Cortex of kidney (tissue), 1 donor: ENCODE results near the gene MCTP2.

Experiments
- DNase-seq: peaks from one replicate; lab custom pipeline; 2025; lab: John Stamatoyannopoulos, UW

Gene MCTP2

DNA sequence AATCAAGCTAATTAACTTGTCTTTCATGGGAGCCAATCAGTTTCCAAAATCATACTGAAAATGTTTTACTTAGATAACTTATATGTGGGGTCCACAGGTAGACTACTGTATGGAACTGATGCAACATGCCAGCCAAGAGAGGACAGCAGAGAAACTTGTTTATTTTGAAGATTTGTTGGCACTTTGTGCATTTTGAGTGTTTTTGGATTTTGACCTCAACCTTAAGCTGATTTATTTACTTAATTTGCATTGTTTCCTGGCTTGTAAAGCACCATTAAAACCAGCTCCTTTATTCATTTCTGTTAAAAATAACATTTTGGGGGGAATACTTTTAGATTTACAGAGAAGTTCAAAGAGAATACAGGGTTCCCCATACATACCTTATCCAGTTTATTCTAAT, 166.6 kb downstream of the MCTP2 start:
- no peak for DNase-seq

- DNase-seq, result no peak
Measured at GRCh38 chr15:94400526-94401298, 169.4 kb downstream of the MCTP2 start.

DNA sequence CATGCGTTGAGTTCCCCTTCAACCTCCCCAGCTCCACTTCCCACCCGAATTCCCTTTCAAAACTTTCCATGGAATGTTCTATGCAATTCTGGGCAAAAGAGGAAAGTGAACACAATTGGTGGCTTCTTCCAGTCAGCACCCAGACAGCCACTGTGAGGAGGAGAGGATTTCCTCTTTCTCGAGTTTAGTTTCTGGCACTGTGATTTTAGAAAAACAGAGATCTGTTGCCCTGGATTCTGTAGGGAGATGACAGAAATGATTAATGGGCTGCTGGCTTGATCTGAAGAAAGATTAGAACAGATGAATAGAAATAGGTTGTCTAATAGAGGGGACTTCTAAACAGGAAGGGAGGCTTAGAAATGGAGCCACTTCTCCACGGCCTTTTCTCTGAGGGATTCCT, 172.0 kb downstream of the MCTP2 start:
- DNase-seq, result no peak

DNA sequence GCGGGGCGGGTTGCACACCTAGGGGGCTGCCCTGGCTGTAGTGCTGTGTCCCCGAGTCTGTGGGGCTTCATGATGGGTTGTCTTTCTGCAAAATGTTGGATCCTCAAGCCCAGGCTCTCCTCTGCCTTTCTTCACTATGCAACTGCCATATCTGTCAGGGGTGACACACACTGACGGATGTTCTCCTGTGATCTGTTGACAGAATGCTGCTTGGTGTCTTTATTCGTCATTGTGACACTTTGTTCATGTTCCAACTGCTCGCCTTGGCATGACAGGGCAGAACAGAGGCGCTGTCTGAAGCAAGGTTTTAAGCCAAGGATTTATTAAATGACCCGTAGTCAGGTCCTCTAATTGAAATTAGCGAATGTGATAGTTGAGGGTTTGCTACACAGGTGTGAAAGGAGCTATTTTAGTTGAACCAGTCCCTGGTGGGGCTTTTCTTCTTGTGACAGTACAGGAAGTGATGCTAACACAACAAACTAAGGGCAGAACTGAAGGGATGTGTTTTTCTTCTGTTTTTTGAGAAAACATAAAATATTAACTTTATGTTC, 173.4 kb downstream of the MCTP2 start:
- DNase-seq, result no peak

DNA sequence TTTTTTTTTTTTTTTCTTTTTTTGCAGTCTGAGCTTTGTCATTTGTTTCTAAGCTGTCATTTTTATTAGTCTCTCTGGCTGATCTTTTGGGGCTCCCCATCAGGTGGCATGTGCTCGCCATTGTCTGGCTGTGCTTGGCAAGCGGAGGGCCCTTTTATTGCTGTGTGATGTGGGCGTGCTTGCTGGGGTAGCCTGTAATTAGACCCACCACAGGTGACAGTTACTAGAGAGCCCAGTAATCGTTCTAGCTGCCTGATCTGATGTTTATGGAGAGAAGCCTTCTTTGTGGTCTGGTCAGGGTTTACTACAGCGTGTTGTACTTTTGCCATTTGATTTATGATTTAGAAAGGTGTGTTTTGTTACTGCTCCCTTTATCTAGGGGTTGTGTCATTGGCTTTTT, 179.9 kb downstream of the MCTP2 start:
- no peak for DNase-seq

GRCh38 chr15:94411846-94412245, 180.5 kb downstream of the MCTP2 start:
- no peak for DNase-seq

DNA sequence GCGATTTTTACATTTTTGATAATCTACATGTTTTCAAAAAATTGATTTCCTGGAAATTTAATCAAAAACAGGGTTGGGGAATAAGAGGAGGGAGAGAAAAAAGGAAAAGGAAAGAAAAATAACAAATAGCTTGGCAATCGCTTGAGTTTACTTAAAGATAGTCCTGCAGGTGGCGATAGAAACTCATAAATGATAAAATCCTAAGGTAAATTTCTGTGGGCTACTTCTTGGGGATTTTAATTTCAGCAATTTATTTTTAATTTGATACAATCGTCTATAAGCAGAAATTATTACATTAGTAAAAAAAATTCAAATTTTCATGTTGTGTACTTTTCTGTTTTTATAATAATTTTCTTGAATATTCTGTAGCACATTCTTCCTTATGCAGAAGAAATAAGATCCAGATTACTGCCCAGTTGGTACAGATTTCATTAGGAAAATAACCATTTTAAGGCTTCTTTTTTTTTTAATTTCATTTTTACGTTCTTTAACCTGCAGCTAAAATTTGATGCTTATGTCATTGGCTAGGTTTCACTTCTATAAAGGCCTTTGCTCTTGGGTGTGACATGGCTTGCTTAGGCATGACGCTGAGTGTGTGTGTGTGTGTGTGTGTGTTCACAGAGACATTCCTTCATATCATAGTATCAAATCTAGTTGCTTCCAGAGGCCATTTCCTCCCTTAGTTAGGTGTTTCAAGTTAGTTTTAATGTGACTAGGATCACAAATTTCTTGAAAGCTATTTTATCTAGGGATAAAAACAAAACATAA, 181.8 kb downstream of the MCTP2 start:
- no peak for DNase-seq

DNA sequence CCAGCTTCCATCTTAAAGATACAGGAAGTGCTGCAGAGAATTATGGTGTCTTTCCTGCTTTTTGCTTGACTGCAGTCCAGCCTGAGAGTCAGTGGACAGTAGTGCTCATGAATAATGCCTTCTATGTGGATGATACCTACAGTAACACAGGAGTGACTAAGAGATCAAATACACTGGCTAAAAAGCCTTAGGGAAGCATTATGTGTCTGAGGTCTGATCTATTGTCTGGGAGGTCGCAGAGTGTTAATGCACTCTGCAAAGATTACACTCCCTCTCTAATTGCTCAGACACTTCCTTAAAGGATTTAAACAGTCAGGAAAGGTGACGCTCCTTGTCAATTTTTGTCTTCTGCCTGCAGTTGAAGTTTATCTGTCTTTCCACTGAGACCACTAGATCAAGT, 183.6 kb downstream of the MCTP2 start:
- no peak for DNase-seq

DNA sequence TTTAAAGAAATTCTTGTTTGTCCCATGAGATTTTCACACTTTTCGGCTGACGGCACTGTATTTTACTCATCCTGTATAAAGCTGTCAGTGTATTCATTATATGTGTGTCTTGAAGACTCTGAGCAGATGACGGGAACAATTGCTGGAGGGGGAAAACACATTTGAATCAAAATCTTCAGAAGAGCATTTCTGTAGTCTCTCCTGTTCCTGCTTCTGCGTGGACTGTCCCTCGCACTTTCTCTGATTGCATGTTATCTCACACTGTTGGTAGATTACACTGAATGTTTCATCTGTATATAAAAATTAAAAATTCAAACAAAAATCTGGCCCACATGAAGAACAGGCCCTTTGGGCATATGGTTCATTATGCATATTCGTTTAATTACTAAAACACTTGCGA, 184.9 kb downstream of the MCTP2 start:
- DNase-seq, result no peak

GRCh38 chr15:94416820-94417219, 185.5 kb downstream of the MCTP2 start:
- DNase-seq, result no peak

DNA sequence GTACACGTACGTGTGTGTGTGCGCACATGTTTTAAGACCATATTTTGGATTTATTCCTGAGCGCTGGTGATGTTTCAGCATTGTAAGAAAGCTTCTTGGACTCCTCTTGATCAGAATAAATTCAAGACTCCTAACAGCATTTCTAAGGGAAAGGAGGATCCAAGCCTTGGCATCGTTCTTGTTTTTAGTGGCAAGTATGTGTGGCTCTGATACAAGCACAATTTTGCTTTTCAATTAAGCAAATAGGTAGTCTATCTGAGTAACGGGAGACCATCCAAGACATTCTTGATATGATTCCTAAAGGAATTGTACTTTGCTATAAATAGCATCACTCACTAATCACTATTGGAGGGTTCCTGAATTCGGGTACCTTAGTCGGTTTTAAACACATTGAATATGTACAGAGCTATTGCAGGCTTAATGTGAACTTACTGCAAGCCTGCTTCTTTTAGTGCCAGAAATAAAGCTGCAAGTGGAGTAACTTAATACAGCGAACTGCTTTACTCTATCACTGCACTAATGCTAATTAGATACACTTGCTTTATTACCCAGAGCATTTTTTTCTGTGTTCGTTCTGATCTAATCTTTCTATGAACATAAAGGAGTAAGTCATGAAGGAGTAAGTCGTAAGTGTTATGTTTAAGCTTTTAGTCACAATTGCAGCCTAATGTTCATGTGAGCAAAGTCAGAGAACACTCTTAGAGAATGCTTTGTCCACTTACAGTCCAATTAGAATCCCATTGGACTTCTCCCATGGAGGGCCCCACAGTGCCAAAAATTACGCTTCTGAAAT, 186.3 kb downstream of the MCTP2 start:
- no peak for DNase-seq

GRCh38 chr15:94421706-94422105, 190.3 kb downstream of the MCTP2 start:
- DNase-seq, result no peak

GRCh38 chr15:94432279-94432678, 200.9 kb downstream of the MCTP2 start:
- DNase-seq, result no peak

GRCh38 chr15:94439158-94439557, 207.8 kb downstream of the MCTP2 start:
- DNase-seq, result no peak

- DNase-seq, result no peak
Measured at GRCh38 chr15:94441760-94442159, 210.4 kb downstream of the MCTP2 start.

DNA sequence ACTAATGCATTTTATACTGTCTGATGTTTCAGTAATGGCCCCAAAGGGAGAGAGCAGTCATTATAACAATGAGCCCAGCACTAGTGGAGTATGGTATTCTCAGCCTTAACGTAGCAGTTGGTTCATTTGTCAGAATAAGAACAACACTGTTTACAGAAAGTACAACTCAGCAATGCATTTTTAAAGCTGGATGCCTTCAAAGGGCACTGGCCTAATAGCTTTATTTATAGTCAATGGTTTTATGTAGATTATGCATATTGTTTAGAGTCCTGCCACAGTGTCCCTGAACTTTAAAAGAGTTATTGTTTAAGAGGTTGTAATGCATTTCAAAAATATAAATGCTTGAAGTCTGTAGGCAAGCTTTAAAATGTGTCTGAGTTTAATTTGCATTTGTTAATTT, 211.1 kb downstream of the MCTP2 start:
- no peak for DNase-seq

- DNase-seq, result no peak
Measured at GRCh38 chr15:94443186-94443585, 211.8 kb downstream of the MCTP2 start.

DNA sequence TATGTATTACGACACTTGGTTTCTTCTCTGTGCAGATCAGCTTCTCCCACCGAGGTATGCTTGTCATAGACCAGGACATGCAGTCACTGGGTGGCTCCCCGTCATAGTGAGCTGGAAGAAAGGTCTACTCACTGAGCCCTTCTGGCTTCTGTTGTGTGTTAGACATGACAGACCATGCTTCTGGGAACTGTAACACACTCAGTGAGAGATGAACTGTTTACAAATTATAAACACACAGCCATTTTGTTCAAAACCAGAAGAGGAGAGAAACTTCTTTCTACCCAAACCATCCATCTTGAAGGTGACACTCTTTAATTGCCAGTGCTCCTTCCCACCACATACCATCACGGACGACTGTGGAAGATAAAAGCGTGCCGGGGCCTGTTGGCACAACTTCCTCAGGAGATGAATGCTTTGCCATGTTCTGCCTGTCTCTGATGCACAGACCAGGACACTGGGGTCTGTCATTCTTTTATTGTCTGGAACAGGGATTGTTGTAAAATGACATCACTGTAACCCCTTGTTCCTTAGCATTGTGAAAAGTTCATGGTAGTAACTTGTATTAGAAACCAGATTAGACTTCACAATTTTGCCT, 214.3 kb downstream of the MCTP2 start:
- DNase-seq, result no peak

- DNase-seq, result no peak
Measured at GRCh38 chr15:94446441-94446840, 215.1 kb downstream of the MCTP2 start.

- DNase-seq, result no peak
Measured at GRCh38 chr15:94451466-94451865, 220.1 kb downstream of the MCTP2 start.

DNA sequence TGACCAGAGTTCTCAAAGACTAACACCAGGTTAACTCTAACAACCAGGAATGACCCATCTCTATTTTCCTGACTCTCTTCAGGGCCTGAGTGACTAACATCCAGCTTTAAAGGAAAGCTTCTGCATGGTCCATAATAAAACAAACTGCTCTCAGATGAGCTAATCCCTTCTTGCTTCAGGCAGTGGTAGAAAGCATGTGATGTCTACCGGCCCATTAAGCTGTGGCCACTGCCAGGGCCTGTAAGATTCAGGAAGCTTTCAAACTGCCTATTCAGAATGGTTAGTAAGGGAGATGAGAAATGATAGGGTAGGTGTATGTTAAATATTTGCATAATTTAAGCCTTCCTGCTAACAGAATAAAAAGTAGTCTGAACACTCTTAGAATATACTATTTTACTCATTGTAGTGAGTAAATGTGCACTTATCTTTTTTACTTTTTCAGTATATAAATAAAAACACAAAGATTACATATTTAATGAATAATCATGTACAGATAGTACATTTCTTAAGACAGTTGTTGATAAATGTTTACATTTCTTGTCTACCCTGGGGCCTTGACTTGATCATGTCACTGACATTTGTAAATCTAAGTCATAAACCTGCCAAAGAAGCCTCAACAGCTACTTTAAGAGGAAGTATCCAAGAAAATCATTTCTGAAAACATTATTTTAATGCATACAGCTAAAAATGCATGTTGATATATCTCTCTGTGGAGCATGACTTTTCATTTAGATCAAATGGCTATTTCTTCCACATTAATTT, 222.0 kb downstream of the MCTP2 start:
- no peak for DNase-seq
